HCT116 (cell line): ENCODE results near the gene PTPRF. TPM values are rescaled to one million over a fixed set of nuclear protein-coding genes. Genes with fewer than 3 reads are reported as not detected.

ENCODE experiments used
- ATAC-seq: fragments of 200-7000 bp; cut with Tn5 transposase; 2 replicates; pipeline ENCODE4 v1.9.1; 2020; ENCODE audit warnings: mild to moderate bottlenecking, moderate library complexity
- BruUV-seq: library from RNA; stranded (reverse); fragments of 400-500 nt; replicated peaks from 2 replicates; lab custom pipeline; 2021; lab: Mats Ljungman, UMichigan
- CTCF ChIA-PET: fragments of 300-600 bp; sonication (Branson Sonifier 250); formaldehyde crosslinking; loops from one replicate; lab custom pipeline; 2021; ENCODE audit warnings: antibody characterized with exemption; lab: Charles Lee
- POLR2A ChIA-PET: fragments of 300-600, 350-600 bp; sonication (Branson Sonifier 250); formaldehyde crosslinking; loops from one replicate; lab custom pipeline; 2021; ENCODE audit warnings: antibody characterized with exemption; lab: Charles Lee
- RAD21 ChIA-PET, 2 experiments: fragments of 300-600 bp; sonication (Branson Sonifier 250); formaldehyde crosslinking; loops; one replicate each; lab custom pipeline; 2023; ENCODE audit warnings: low total read pairs in 2 of 2; ENCODE audit not compliant: uncharacterized antibody in 2 of 2, unreplicated experiment in 2 of 2, low non-redundant PET in 1 of 2; lab: Charles Lee
- DNase-seq: peaks from one replicate; pipeline ENCODE4 v3.0.0-alpha.2; 2010; ENCODE audit warnings: low read depth, low spot score
- H2AFZ ChIP-seq: fragments of 200-600 bp; shearing (Covaris generic), sonication (generic); 2 replicates; pipeline ENCODE4 v1.6.1; 2017; ENCODE audit warnings: low read depth, mixed run types, mixed read lengths, antibody characterized with exemption, low read length; ENCODE audit not compliant: poor library complexity, severe bottlenecking
- H3K27ac ChIP-seq: 2 replicates; pipeline ENCODE4 v1.5.1; 2012; ENCODE audit warnings: low read depth, low read length
- H3K27me3 ChIP-seq: fragments of 200-600 bp; sonication (generic); 2 replicates; pipeline ENCODE4 v1.6.1; 2016; ENCODE audit warnings: mixed run types, low read length, mixed read lengths; ENCODE audit not compliant: insufficient read depth
- H3K36me3 ChIP-seq, 2 experiments: fragments of 200-500 bp in 1 of 2; fragments of 200-600 bp in 1 of 2; sonication (Bioruptor generic) in 1 of 2; sonication (generic) in 1 of 2; 2 replicates each; pipeline versions ENCODE4 v1.5.1 to v1.6.1; 2014 to 2016; ENCODE audit warnings: low read length in 2 of 2, inconsistent platforms in 1 of 2, mixed read lengths in 1 of 2, mixed run types in 1 of 2; ENCODE audit not compliant: insufficient read depth in 2 of 2, control insufficient read depth in 1 of 2
- H3K4me1 ChIP-seq, 2 experiments: fragments of 200-600 bp in 1 of 2; sonication (generic) in 1 of 2; 2 replicates each; pipeline versions ENCODE4 v1.5.1 to v1.6.1; 2012 to 2017; ENCODE audit warnings: low read length in 2 of 2, inconsistent platforms in 1 of 2, mild to moderate bottlenecking in 1 of 2, mixed read lengths in 1 of 2, mixed run types in 1 of 2, moderate library complexity in 1 of 2; ENCODE audit not compliant: insufficient read depth in 2 of 2, control insufficient read depth in 1 of 2
- H3K4me2 ChIP-seq: fragments of 200-600 bp; sonication (generic); 2 replicates; pipeline ENCODE4 v1.6.1; 2017; ENCODE audit warnings: mixed run types, low read length, mixed read lengths
- H3K4me3 ChIP-seq, 2 experiments: fragments of 200-600 bp in 1 of 2; sonication (generic) in 1 of 2; replicated peaks in 1 of 2; 2 replicates each; pipeline ENCODE4 v1.5.1; 2011 to 2016; ENCODE audit warnings: low read length in 2 of 2, control low read depth in 1 of 2, low read depth in 1 of 2, mild to moderate bottlenecking in 1 of 2, mixed read lengths in 1 of 2, mixed run types in 1 of 2
- H3K79me2 ChIP-seq: fragments of 200-600 bp; sonication (generic); 2 replicates; pipeline ENCODE4 v1.6.1; 2017; ENCODE audit warnings: mild to moderate bottlenecking, mixed run types, low read length, moderate library complexity, mixed read lengths; ENCODE audit not compliant: insufficient read depth
- H3K9ac ChIP-seq: fragments of 200-600 bp; sonication (generic); 2 replicates; pipeline ENCODE4 v1.6.1; 2016; ENCODE audit warnings: low read length, mixed read lengths
- H3K9me2 ChIP-seq: fragments of 200-600 bp; sonication (generic), shearing (Covaris generic); 2 replicates; pipeline ENCODE4 v1.6.1; 2017; ENCODE audit warnings: mixed run types, mild to moderate bottlenecking, moderate library complexity; ENCODE audit not compliant: insufficient read depth
- H3K9me3 ChIP-seq, 2 experiments: fragments of 200-500 bp in 1 of 2; fragments of 200-600 bp in 1 of 2; sonication (Bioruptor generic) in 1 of 2; sonication (generic) in 1 of 2; 2 replicates each; pipeline ENCODE4 v1.6.1; 2014 to 2017; ENCODE audit warnings: low read length in 2 of 2, mixed read lengths in 2 of 2, inconsistent platforms in 1 of 2, low read depth in 1 of 2, mild to moderate bottlenecking in 1 of 2, mixed run types in 1 of 2, moderate library complexity in 1 of 2; ENCODE audit not compliant: control insufficient read depth in 1 of 2, insufficient read depth in 1 of 2
- H4K20me1 ChIP-seq: fragments of 200-600 bp; sonication (generic), shearing (Covaris generic); 2 replicates; pipeline ENCODE4 v1.6.1; 2017; ENCODE audit warnings: mixed run types, mild to moderate bottlenecking, moderate library complexity; ENCODE audit not compliant: insufficient read depth
- EZH2 ChIP-seq: fragments of 200-600 bp; sonication (generic); IDR thresholded peaks from 2 replicates; pipeline ENCODE4 v1.6.1; 2017; ENCODE audit warnings: antibody characterized with exemption, mixed run types
- EZH2phosphoT487 ChIP-seq: fragments of 200-600 bp; IDR thresholded peaks from 2 replicates; pipeline ENCODE4 v1.6.1; 2018; ENCODE audit warnings: antibody characterized with exemption, borderline replicate concordance
- FOSL1 ChIP-seq: IDR thresholded peaks from 2 replicates; pipeline ENCODE4 v1.6.1; 2012; ENCODE audit warnings: low read depth
- POLR2A ChIP-seq: IDR thresholded peaks from 2 replicates; pipeline ENCODE4 v1.7.0; 2011; ENCODE audit warnings: borderline replicate concordance; ENCODE audit not compliant: insufficient read depth, insufficient read length; ENCODE audit errors: extremely low read depth
- POLR2AphosphoS5 ChIP-seq: IDR thresholded peaks from 2 replicates; pipeline ENCODE4 v1.6.1; 2011; ENCODE audit warnings: mild to moderate bottlenecking, low read depth, low read length, moderate library complexity
- RAD21 ChIP-seq: IDR thresholded peaks from 2 replicates; pipeline ENCODE4 v1.6.1; 2012; ENCODE audit warnings: low read depth, mild to moderate bottlenecking
- SP1 ChIP-seq: IDR thresholded peaks from 2 replicates; pipeline ENCODE4 v1.6.1; 2012; ENCODE audit warnings: low read depth
- SRF ChIP-seq: IDR thresholded peaks from 2 replicates; pipeline ENCODE4 v1.6.1; 2012; ENCODE audit warnings: low read depth
- YY1 ChIP-seq: IDR thresholded peaks from 2 replicates; pipeline ENCODE4 v1.6.1; 2011; ENCODE audit warnings: low read length, low read depth, moderate library complexity, mild to moderate bottlenecking; ENCODE audit not compliant: insufficient replicate concordance; ENCODE audit errors: extremely low read depth
- ZNF274 ChIP-seq: fragments of 200-500 bp; sonication (Bioruptor generic); IDR thresholded peaks from 2 replicates; pipeline ENCODE4 v1.6.1; 2014; ENCODE audit warnings: mild to moderate bottlenecking, low read depth, low read length, inconsistent platforms
- intact Hi-C: fragments of 100-400 bp; cut with micrococcal nuclease; formaldehyde crosslinking; loops from 2 replicates; pipeline ENCODE4 v1.10.0; 2022
- total RNA-seq: library from RNA; stranded (reverse); gene quantifications from one replicate; pipeline ENCODE4 v1.2.1, GENCODE V29; 2021; ENCODE audit not compliant: unreplicated experiment
- TF ChIP-seq, protein P1 (sequence below): IDR thresholded peaks from 2 replicates; pipeline ENCODE4 v1.6.1; 2012

PTPRF gene
- total RNA-seq, 1 experiment from 2014 or later = 224 TPM

DNA sequence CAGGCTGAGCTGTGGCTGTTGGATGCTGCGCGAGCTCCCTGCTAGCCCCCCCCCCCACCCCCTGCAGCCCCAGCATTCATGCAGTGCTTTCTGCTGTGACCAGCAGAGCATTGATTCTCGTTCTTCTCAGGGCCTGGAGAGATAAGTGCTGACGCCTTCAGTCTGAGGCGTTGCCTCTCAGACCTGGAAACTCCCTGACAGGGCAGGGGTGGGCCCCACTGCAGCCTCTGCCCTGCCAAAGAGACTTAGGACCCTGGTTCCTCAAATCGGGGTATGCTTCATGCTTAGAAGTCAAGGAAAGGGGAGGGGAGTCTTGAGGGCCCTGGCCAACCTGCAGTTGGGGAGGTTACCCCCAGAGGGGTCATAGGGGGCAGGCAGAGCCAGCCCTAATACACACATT is 38.5 kb downstream of the PTPRF start (continued):
- TF ChIP-seq, protein P1, sequence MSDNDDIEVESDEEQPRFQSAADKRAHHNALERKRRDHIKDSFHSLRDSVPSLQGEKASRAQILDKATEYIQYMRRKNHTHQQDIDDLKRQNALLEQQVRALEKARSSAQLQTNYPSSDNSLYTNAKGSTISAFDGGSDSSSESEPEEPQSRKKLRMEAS = no peak
- no peak for TF ChIP-seq EZH2
- no peak for TF ChIP-seq SRF
- no peak for TF ChIP-seq YY1
- TF ChIP-seq POLR2AphosphoS5 = no peak
- TF ChIP-seq FOSL1 = no peak
- TF ChIP-seq SP1 = no peak
- TF ChIP-seq RAD21 = no peak
- TF ChIP-seq POLR2A = no peak
- TF ChIP-seq EZH2phosphoT487 = no peak
- TF ChIP-seq ZNF274 = no peak

- H3K27ac ChIP-seq = no peak overlapping the region
- TF ChIP-seq POLR2A (no peak), ZNF274 (no peak), POLR2AphosphoS5 (no peak)
- intact Hi-C loops = no loop called here
- BruUV-seq = no TSS peak
- no peak overlapping the region for H3K9ac ChIP-seq
- H3K9me3 ChIP-seq = no peaks in the 10 kb centered on the region
- H3K27me3 ChIP-seq = no peaks in the 10 kb centered on the region
- peaks cover 9 to 45% of the 10 kb centered on the region in 2 experiments; a peak in 3 of 4 replicates for H3K36me3 ChIP-seq
- H2AFZ ChIP-seq = no peak overlapping the region
- no peaks in the 10 kb centered on the region for H3K4me1 ChIP-seq
- H3K9me2 ChIP-seq = no peaks in the 10 kb centered on the region
- POLR2A ChIA-PET = no interaction called here
- RAD21 ChIA-PET = no interaction called here
- H3K4me3 ChIP-seq = no peak overlapping the region
- no peaks in the 10 kb centered on the region for H4K20me1 ChIP-seq
- CTCF ChIA-PET = no interaction called here
- DNase-seq (no peak), ATAC-seq (no peak)
- peaks cover 16% of the 10 kb centered on the region; the same call in 1 of the 2 replicates for H3K79me2 ChIP-seq
- H3K4me2 ChIP-seq = no peak overlapping the region
Observed at GRCh38 chr1:43570277-43570676, 39.6 kb downstream of the PTPRF start.
